ENCODE measurements around the gene STK10.
"Not testable (repeated sequence)": the region's sequence is repeated elsewhere in the genome, so short reads cannot be mapped to it uniquely, and the experiment has no call there.

The STK10 gene

DNA sequence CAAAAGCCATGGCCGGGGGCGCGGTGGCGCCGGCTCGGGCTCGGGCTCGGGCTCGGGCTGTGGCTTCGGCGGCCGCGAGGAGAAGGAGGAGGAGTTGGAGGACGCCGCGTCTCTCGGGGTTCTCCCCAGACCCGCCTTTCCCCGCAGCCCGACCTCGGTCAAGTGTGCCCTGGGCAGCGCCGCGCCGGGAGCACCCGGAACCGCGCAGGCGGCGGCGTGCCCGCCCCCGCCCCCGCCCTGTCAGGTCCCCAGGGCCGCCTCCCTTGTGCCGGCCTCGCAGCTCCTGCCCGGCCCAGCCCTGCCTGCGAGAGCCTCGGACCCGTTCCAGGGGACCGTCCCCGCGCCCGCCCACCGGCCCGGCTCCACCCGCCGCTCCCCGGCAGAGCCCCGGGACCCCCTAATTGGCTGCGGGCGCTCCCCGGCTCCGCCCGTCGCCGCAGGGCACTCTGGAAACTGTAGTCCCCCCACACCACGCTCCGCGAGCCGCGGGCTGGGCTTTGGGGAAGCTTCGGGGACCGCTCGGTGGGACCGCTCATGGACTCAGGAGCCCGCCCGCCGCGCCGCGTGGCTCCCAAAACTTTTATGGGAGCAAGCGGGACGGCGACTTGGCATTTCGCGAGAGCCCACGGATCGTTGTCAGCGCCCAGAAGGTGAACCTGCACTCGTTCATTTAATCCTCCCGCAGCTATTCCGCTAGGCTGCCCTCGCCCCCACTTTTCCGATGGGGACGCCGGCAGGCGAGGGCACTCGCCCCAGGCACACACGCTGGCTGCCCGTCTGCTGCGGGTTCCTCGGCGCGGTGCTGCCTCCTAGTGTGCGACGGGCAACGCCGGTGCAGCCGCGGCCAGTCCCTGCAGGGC, at the start of gene STK10:
TSS of gene STK10 (minus strand) at position 192 of the 860 bp plus-strand sequence. CDS start at position 10, 182 bp downstream.
- in situ Hi-C loops (cut with MboI; ENCODE audit: low pct_unique_long_range_greater_than_20kb, low sequenced_read_pairs), result loop anchor here (10.0 kb wide), 1 partner anchor 73 kb away; no protein-coding TSS in a partner anchor

DNA sequence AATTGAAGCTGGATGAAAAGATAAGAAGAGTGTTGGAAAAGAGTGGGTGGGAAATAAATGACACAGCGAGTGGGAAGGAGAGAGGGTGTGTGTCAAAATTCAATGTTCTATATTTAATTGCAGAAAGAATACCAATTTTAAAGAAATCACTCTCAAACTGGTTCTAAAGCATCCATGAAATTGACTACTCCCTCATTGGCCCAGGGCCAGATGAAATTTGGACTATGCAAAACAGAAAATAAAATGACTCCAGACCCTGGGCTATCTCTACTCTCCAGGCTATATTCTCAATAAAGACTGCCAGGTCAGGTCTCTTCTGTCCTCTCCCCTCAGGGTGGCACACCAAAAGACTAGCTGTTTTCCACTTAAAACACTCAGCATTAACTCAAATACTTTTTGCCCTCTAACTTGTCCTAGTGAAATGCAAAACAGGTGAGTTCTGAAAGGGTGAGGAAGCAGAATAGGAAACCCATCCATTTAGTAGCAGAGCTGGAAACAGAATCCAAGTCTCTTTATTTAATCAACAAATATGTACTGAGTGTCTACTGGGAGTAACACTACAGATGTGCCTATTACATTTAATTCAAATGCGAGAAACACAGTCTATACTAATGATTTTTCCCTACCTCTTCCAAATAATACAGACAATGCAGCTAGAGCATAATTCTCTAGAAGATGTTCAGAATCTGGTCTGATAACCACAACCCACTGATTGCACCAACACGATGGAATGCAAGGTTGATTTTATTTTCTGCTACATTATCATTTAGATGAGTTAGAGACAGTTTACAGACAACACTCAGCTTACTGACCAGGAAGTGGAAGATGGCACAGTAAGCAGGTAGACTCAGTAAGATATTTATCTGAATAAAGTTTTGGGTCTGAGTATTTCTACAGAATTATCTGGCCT, 48.1 kb upstream of the STK10 start:
- in situ Hi-C loops (cut with MboI; ENCODE audit: low pct_unique_long_range_greater_than_20kb, low sequenced_read_pairs), result no loop called here
- no peak for DNase-seq

More for the DNA sequence above, at the start of gene STK10:
- DNase-seq, result peak; percentile 95

DNA sequence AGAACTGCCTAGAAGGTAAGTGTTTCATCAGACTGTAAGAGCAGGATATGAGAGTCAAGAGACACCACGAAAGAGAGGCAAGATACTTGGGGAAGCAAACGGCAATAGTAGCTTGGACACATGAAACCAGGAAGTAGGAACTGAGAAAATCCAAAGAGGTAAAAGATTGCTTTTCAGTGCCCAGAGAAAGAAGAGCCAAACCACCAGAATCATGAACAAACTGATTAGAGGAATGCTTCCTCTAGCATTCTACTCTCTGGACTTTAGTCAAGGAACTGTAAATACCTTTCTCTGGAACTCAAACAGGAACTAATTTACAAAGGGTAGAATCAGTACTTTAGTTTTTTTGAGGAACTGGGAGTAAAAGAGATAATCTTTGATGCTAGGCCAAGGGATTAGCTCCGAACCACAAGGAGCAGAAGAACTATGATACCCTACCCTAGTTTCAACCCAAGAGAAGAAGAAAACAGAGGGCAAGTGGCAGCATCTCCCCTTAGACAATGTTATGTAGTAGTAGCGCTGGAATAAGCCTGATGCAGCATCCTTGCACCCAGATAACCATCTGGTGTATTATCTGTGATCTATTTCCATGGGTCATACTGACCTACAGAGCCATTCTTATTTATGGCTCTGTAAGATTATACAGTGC, 47.2 kb upstream of the STK10 start:
- in situ Hi-C loops (cut with MboI; ENCODE audit: low pct_unique_long_range_greater_than_20kb, low sequenced_read_pairs), result no loop called here
- peak; percentile 69 for DNase-seq

- in situ Hi-C loops (cut with MboI; ENCODE audit: low pct_unique_long_range_greater_than_20kb, low sequenced_read_pairs), result no loop called here
- DNase-seq, result no peak
Observed at GRCh38 chr5:172234031-172234430, 46.0 kb upstream of the STK10 start.

GRCh38 chr5:172229904-172230303, 41.9 kb upstream of the STK10 start:
- DNase-seq, result no peak
- in situ Hi-C loops (cut with MboI; ENCODE audit: low pct_unique_long_range_greater_than_20kb, low sequenced_read_pairs), result no loop called here

DNA sequence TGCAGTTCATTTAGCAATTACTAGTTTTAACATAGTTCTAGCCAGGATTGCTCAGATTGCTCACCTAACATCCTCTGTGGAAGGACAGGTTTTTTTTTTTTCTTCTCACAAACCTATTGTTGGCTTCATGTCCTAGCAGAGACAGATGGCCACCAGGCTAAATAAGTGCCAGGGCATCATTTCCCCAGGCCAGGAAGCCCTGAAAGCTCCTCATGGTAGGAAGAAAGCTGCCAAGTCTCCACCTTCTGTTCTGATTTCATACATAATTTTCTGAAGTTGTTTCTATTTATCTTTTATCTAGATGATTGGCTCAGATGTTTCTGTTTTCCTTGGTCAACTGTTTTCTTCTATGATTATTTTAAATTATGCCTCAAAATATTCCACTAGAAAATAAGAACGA, 37.0 kb upstream of the STK10 start:
- in situ Hi-C loops (cut with MboI; ENCODE audit: low pct_unique_long_range_greater_than_20kb, low sequenced_read_pairs), result no loop called here
- DNase-seq, result no peak

DNA sequence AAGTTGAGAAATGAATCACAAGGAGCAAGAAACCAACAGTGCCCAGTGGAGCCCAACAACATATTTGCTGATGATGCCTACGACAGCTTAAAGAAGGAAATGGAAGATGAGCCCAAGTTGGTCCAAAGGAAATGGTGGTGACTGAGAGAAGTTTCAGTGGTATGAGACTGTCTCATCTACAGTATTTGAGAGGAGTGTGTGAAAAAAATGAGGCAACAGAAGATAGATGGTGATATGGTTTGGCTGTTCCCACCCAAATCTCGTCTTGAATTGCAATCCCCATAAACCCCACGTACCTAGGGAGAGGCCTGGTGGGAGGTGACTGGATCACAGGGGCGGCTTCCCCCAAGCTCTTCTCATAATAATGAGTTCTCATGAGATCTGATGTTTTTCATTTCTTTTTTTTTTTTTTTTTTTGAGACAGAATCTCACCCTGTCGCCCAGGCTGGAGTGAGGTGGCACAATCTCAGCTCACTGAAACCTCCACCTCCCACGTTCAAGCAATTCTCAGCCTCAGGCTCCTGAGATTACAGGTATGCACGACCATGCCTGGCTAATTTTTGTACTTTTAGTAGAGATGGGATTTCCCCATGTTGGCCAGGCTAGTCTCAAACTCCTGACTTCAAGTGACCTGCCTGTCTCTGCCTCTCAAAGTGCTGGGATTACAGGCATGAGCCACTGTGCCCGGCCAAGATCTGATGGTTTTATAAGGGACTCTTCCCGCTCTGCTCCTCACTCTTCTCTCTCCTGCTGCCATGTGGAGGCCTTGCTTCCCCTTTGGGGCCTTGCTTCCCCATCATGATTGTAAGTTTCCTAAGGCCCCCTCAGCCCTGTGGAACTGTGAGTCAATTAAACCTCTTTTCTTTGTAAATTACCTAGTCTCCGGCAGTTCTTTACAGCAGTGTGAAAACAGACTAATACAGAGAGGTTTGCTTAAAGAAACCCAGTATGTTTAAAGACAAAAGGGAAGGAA, 36.2 kb upstream of the STK10 start:
- in situ Hi-C loops (cut with MboI; ENCODE audit: low pct_unique_long_range_greater_than_20kb, low sequenced_read_pairs), result no loop called here
- DNase-seq, result no peak

DNA sequence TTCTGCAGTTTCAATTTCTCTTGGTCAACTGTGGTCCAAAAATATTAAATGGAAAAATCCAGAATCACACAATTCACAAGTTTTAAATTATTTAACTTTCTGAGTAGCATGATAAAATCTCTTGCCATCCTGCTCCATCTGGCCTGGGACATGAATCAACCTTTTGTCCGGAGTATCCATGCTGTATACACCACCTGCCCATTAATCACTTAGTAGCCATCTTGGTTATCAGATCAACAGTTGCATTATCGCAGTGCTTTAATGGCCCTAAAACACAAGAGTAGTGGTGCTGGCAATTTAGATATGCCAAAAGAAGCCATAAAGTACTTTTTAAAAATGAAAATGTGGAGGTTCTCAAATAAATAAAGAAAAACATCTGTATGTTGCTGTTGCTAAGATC, 31.3 kb upstream of the STK10 start:
- in situ Hi-C loops (cut with MboI; ENCODE audit: low pct_unique_long_range_greater_than_20kb, low sequenced_read_pairs), result no loop called here
- no peak for DNase-seq

DNA sequence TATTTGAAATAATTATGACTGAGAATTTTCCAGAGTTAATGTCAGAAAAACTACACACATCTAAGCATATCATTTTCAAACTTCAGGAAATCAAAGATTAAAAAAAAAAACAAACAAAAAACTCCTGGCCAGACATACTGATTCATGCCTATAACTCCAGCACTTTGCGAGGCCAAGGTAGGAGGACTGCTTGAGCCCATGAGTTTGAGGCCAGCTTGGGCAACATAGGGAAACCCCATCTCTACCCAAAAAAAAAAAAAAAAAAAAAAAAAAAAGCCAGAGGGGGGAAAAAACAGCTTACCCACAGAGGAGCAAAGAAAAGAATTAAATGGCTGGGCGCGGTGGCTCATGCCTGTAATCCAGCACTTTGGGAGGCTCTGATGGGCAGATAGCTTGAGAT, 28.3 kb upstream of the STK10 start:
- in situ Hi-C loops (cut with MboI; ENCODE audit: low pct_unique_long_range_greater_than_20kb, low sequenced_read_pairs), result no loop called here
- DNase-seq, result no peak

- in situ Hi-C loops (cut with MboI; ENCODE audit: low pct_unique_long_range_greater_than_20kb, low sequenced_read_pairs), result no loop called here
Observed at GRCh38 chr5:172213126-172213525, 25.1 kb upstream of the STK10 start.

DNA sequence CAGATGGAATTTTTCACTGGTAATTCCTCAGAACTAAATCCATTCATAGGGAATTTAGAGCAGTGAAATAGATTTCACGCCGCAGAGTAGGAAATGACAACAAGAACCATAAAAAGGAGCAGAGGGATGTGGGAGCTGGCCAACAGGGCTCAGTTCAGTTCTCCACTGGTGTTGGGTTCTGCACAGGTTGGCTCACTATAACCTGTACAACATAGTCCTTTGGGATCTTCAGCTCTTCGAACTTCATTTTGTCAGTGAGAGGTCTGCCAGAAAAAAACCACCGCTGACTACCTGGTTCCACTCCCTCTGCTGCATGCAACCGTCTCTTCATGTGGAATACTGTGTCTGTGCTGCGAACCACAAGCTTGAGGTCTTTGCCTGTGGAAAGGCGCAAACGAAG, 23.7 kb upstream of the STK10 start:
- no peak for DNase-seq
- in situ Hi-C loops (cut with MboI; ENCODE audit: low pct_unique_long_range_greater_than_20kb, low sequenced_read_pairs), result no loop called here

More at GRCh38 chr5:172213126-172213525, 25.1 kb upstream of the STK10 start:
- DNase-seq, result no peak

DNA sequence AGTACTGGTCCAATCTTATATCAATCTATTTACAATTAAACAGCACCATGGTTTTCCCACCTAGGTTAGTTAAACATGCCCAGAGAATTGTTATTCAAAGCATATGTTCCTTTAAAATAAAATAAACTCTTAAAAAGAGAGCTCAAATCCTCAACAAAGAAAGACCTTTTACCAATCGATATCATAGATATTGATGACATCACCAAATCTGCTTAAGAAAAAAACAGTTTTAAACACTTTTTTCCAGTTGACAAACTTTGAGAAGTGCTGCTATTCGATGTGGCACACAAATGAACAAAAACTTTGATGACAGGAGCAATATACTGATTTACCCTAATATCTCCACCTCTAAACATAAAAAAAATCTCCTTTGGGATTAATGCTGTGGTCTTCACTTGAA, 21.7 kb upstream of the STK10 start:
- in situ Hi-C loops (cut with MboI; ENCODE audit: low pct_unique_long_range_greater_than_20kb, low sequenced_read_pairs), result no loop called here
- no peak for DNase-seq

DNA sequence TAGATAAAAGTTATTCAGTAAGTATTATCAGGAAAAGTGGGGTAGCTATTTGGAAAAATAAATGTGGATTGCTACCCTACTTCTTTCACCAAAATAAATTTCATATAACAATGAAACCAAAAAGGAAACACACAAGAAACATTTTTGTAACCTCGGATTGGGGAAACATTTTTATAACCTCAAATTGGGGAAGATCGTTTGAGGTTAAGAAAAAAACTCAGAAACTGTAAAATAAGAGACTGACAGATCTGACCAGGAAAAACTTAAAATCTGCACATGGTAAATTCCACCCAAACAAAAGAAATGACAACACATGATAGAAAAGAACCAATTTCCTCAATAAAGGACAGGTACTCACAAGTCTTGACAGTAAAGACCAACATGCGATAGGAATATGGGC, 19.5 kb upstream of the STK10 start:
- DNase-seq, result peak; percentile 28
- in situ Hi-C loops (cut with MboI; ENCODE audit: low pct_unique_long_range_greater_than_20kb, low sequenced_read_pairs), result no loop called here

DNA sequence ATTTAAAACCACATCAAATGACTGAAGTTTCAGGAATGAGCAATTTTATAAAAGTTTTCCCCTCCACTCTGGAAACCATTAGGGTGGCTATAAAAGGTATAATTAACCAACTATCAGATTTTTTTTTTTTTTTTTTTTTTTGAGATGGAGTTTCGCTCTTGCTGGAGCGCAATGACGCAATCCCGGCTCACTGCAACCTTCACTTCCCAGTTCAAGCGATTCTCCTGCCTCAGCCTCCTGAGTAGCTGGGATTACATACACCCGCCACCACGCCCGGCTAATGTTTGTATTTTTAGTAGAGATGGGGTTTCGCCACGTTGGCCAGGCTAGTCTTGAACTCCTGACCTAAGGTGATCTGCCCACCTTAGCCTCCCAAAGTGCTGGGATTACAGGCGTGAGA, 18.0 kb upstream of the STK10 start:
- DNase-seq; in situ Hi-C loops (cut with MboI; ENCODE audit: low pct_unique_long_range_greater_than_20kb, low sequenced_read_pairs): not testable (repeated sequence)

GRCh38 chr5:172200476-172200875, 12.5 kb upstream of the STK10 start:
- no peak for DNase-seq
- in situ Hi-C loops (cut with MboI; ENCODE audit: low pct_unique_long_range_greater_than_20kb, low sequenced_read_pairs), result no loop called here

DNA sequence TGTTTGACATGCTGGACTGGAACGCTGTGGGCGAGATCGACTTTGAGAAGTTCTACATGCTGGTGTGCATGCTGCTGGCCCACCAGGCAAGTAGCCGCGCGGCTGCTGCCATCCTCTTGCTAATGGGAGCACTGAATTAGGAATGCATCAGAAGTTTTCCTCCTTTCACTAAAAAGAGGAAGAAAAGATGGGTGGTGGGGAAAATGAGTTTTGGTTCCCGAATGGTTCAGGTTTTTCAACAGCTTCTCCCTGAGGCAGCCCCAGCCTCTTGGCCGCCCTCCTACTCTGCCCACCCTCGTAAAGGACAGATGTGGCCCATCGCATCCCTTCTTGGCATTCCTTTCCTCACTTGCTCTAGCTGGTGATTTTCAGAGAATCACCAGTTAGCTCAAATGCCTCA, 11.4 kb upstream of the STK10 start:
- in situ Hi-C loops (cut with MboI; ENCODE audit: low pct_unique_long_range_greater_than_20kb, low sequenced_read_pairs), result no loop called here
- no peak for DNase-seq

- in situ Hi-C loops (cut with MboI; ENCODE audit: low pct_unique_long_range_greater_than_20kb, low sequenced_read_pairs); DNase-seq: not testable (repeated sequence)
Observed at GRCh38 chr5:172197775-172198174, 9.8 kb upstream of the STK10 start.

DNA sequence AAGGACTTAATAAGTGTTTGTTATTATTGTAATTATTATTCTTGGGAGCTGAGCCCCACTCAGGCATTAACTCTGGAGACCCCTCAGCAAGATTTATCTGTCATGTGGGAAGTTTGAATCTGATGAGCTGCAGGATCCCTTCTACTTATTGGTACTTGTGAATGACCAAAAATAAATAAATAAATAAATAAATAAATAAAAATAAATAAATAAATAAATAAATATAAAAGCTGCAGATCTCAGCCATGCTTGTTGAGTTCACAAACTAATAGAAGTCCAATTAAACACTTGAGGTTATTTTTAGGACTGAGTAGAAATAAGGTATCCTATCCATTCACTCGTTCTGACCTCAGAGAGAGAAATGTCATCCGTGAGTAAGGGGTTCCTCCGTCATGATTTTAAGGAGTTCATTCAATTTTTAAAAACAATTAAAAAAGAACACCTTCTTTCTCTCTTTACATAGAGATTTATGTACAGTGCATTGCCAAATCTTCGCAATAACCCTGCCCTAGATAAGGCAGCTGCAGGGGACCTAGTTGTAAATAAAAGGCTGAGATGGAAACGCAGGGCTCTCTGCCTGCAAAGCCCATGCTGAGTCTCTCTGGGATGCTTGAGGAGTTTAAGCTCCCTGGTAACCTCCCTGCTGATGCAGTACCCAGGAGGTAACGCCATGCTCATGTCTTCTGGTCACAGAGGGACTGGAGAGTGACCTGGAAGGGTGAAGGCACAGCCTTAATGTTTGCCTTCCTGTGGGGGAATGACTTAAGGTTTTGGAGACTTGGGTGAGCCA, 7.2 kb upstream of the STK10 start:
- in situ Hi-C loops (cut with MboI; ENCODE audit: low pct_unique_long_range_greater_than_20kb, low sequenced_read_pairs), result no loop called here
- no peak for DNase-seq
